ENCODE data around the gene VEPH1. TPM values are rescaled to one million over a fixed set of nuclear protein-coding genes. Genes with fewer than 3 reads are reported as not detected.

The VEPH1 gene
- polyA plus RNA-seq, 5 donors: 28.5 to 49.6 (median 43.5) TPM

DNA sequence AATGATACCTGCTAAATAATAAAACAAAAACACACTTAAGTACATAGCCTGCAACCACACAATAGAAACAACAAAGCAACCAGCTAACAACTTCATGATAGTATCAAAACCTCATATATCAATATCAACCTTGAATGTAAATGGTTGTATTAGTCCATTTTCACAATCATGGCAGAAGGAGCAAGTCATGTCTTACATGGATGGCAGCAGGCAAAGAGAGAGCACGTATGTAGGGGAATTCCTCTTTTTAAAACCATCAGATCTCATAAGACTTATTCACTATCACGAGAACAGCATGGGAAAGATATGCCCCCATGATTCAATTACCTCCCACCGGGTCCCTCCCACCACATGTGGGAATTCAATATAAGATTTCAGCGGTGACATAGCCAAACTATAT lies 111.1 kb downstream of the VEPH1 start:
- no peak for DNase-seq

DNA sequence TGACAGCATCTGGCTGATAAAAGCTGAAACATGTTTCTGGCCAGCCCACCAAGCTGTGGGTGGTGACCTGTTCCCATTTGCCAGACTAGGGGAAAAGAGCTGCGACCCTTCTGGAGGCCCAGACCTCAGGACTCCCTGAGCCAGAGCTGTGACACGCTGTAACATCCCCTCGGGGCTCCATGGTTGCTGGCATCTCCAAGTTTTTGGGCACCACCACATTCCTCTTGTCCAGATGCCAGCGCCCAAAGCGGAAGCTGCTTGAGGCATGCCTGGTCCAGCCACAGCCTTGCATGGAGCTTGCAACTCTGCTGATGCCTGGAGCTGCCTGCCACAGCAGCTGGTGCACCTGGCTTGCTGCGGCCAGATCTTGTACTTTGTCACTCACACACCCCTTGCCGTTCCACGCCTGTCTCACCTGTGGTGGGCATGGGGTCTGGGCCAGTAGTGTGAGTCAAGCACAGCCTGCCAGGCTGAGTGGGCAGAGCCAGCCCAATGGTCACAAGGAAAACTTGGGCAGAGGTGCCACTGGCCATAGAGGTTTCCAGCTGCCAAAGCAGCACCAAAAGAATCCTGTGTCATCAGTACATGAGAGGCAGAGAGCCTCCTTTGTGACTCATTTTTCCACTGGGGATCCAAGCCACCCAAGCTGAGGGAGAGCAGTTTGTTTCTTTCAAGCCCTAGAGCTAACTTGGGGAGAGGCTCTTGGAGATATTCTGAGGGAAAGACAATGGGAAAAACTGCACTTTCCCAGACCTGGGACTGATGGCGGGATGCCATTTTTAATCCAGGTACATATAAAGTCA lies 112.3 kb downstream of the VEPH1 start:
- no peak for DNase-seq

DNA sequence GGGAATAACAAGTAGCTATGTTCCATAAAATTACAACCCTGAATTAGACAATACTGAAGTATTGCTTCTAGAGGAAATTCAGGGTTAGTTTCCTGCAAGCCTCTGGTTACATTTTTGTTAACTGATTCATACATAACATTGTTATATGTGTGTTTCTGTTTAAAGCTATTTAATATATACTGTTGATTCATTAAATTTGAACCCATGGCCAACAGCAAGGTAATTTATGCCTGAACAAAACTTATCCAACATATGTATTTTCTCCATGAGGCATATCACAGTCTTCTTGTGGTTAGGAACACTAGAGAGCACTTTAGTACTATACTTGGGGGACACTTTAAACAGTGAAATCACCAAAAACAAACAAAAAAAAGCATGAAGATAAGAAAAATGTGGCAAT lies 114.2 kb downstream of the VEPH1 start:
- DNase-seq: no peak

DNA sequence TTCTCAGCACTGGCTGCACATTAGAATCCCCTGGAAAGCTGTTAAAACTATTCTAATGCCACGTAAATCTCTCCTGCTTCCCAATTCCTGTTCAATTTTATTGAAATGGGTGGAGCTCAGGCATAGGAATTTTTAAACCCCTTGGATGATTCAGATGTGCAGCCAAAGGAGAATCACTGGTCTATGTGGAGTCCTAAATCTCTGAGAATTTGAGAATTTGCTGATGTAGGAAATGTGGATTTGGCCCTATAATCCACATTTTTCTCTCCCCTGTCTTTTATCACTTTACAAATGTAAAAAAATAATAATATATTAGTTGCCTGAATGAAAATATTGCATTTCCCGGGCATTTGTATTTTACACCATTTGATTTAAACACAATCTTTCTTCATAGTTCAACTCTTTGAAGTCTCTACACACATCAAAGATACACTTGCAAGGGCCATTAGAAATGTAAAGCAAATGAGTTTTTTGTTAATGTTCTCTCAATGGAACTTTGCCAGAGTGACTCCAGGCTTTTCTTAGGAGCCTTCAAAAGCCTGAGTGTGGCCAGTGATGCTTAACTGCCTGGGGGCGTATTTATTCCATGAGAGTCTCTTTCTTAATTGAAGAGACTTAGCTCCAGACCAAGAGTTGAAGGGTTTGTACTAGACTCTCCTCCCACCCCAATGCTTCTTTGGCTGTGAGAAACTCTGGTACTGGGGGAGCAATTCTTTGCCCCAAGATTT lies 115.3 kb downstream of the VEPH1 start:
- DNase-seq: no peak

DNA sequence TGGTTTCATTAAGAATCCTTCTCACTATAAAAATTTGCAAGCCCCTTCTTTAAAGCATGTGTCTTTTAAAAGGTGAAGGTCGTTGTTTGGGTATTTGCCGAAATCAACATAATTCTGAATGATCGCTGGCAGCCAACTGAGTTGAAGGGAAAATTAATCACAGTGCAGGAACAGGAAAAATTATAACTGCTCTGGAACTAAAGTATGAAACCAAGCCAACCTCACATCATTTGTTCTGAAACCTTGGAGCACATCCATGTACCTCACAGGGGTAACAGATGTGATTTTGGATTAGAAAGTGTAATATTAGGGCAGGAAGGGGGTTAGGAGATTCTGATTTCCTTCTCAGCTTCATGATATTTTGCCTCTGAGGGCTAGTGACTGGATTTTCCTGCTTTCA lies 118.7 kb downstream of the VEPH1 start:
- no peak for DNase-seq

DNA sequence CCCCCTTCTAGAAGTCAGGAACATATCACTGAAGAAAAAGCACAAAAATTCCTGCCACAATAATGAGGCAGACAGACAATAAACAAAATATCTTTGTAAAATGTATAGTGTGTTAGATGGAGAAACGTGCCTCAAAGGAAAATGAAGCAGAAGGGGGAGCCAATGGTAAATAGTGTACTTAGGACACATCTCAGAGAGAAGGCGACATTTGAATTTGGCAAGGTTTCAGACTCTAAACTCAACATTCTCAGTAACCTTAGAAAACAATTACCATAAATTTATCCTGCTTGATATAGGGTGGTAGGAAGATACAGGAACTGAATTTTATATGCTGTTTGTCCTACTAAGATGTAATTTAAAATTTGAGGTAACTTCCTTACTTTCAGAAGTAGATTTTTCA lies 119.2 kb downstream of the VEPH1 start:
- no peak for DNase-seq

DNA sequence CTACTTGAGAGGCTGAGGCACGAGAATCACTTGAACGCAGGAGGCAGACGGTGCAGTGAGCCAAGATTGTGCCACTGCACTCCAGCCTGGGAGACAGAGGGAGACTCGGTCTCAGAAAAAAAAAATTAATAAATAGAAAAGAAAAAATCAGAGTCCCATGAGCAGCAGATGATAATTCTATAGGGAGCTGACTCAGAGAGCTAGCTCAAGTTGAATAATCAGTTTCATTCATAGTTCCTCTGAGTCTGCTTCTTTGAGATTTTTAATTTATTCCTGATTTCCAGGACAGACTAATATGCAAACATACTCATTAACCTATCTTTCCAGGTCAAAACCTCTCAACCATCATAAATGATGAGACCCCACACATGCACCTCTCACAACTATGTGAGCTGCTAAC lies 121.6 kb downstream of the VEPH1 start:
- DNase-seq: no peak

DNA sequence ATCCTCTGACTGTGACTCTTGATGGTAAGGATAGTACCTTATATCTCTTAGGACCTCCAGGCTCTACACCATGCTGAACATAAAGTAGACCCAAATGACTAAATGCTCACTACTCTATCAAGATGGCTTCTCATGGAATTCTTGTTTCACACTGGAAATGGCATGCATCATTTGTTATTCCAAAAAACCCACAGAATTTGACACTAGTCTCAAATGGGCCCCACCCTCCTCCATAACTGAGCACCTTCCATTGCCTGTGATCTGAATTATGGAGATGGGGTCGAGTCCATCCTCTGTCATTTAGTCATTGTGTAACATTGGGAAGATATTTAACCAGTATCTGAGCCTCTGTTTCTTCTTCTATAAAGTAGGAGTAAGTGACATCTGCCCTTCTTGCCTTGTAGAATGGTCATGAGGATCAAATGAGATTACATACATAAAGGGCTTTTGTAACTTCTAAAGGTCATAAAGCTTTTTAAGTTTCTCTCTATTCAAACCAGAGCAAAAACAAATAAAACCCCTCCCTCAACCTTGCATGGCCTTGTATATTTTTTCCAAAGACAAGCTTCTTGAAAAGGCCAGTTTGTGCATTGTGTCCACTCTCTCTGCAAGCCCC lies 123.6 kb downstream of the VEPH1 start:
- no peak for DNase-seq

DNA sequence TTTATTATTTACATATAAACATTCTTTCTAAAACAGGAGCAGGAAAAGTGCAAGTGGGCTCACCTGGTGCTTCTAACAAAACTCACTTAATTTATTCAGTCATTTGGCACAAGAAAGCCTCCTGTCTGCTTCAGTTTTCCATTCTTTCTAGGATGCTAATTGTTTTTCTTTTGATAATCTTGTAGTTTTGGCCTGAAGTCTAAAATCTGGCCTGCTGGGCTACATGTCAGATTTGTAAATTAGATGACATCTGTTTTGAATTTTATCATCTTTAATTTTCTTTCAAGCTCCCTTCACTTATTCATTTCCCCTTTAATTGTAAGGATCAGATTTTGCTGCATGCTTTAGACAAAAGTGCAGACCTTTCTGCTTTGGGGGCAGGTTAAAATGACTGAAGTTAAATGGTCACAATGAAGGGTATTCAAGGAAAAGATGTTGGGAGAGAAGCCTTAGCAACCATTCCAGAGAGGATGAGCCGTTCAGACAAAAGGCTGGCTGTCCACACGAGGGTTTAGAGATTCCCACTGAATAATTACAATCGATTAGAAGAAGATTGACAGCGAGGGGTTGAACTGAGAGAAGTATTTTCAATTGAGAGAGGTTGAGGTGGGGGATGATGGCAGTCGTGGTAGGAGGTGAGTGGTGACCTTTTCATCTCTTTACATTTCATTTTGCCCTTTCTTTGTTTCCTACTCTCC lies 126.5 kb downstream of the VEPH1 start:
- no peak for DNase-seq

DNA sequence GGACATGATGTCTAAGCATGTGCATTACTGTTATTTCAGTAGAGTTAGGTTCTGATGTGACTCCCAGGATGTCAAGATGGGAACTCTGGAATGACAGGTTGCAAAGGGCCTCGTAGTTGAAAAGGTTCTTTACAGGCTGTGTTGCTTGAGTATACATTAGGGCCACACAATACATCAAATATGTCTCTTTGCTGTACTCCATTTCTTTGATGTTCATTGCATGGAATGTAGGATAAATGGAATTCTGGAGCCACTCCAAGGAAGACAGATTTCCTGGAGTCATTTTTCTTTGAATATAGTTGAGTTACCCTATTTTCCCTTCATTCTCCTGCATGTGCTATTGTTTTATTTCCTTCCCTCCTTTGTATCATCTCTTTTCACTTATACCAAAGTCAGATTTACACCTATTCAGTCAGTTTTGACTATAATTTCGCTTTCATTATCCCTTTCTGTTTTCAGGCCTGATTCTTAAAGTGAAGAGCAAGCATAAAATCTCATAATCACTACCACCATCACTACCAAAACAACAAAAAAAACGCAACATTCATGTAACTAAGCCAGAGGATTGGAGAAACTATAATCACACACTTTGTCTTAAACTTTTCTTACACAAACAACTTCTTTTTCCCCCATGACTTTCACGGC lies 127.8 kb downstream of the VEPH1 start:
- no peak for DNase-seq

DNA sequence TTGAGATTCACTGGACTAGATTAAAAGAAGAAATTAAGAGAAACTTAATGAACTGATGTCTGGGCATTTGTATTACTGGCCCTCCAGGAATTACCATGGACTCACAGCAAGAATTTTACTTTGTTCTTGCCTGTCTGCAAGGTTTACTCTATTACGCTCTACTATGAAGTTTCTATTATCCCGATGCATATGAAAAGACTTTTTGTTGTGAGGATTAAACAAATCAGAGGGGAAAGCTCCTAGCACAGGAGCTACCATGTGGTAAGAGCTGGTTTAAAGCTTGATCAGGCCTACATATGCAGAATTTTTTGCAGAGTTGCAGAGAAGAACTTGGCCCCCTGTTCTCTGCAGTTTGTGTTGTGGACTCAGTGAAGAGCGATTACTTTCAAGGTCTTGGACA lies 128.3 kb downstream of the VEPH1 start:
- DNase-seq: no peak

DNA sequence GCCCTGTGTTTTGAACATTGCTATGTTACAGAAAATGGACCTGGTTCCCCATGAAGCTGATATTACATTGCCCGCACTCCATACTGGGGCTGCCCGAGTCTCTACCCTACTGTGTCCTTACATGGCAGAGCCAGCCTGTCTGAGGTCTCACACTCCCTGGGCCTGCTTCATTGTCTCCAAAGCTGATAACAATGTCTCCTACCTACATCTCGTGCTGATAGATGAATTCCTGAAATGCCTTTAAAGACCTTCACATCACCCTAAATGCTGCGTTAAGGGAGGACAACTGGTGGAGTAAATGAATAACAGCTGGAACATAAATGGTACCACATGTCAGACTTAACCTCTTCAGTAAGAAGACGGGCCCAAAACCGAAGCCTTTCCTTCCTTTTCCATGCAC lies 129.4 kb downstream of the VEPH1 start:
- no peak for DNase-seq

DNA sequence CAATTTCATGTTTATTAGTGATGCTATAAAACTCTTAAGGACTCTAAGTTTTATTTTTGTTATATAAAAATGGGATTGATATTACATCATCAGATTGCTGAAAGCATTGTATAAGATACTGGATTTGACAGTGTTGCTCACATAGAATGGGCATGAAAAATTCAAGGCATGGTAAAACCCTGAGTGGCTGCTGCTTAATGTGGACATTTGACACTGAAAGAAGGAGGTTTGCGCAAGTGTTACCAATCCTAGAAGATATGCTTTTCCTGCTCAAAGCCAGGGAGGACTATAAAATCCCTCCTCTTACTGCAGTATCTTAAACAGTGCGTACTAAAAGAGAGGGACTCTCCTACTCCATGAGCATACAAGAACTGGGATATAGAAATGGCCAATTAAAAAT lies 132.3 kb downstream of the VEPH1 start:
- no peak for DNase-seq

DNA sequence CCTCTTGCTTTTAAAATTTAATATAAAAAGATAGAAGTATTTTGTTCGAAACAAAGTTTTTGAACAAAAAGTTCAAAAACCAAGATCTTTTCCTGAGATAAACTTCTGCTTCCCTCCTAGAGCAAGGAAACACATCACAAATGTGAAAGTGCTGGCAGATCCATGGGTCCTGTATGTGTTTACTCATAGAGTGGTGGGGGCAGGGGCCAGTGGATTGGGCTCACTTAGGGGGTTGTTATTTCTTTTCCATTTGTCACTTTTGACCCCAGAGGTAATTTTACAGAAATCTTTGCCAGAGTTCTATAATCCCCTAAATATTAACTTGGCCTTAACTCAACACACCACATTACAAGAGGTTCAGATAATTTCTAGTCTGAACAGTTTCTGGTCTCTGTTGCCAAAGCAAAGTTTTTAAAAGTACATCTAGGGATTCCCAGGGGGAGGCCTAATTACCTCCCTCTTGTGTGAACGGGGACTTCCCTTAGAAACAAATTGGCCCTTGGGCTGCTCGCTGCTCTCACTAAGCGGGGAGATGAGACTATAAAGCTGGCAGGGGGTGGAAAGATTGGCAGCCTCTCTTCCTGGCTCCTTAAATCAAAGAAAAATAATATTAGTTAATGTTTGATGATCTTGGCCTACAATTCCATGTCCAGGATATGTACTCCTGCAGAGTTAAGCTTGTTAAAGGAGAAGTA lies 133.3 kb downstream of the VEPH1 start:
- DNase-seq: peak; percentile 60

DNA sequence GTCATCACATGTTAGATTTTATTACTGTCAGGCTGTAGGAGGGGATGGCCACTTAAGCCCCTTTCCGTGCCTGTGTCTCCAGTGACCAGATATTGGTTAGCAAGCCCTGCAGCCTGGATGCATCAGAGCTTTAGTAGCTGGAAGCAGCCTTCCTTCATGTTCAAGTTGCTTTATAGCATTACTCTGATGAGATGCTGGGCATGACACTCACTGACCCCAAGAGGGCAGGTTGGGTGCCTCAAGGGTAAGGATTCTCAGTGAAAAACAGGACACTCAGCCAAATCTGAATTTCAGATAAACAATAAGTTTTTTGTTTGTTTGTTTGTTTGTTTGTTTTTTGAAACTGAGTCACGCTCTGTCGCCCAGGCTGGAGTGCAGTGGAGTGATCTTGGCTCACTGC lies 135.0 kb downstream of the VEPH1 start:
- DNase-seq: no peak

DNA sequence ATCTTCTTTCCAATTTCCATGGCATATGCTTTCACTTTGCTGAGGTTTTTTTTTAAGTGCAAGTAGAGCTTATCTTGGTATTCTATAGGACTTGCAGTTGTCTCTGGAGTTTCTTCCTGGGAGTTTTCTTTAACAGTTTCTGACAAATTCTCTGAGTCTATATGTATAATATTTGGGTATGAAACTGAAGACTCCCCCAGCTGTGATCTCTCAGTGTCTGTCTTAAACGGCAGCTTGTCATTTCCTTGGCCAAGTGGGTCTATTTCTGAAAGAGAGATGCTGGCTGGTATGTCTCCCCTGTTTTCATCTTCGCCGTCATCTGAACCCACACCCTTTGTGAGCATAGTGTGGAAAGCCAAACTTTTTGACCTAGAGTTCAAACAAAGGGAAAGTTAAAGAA lies 139.8 kb downstream of the VEPH1 start:
- DNase-seq: no peak

DNA sequence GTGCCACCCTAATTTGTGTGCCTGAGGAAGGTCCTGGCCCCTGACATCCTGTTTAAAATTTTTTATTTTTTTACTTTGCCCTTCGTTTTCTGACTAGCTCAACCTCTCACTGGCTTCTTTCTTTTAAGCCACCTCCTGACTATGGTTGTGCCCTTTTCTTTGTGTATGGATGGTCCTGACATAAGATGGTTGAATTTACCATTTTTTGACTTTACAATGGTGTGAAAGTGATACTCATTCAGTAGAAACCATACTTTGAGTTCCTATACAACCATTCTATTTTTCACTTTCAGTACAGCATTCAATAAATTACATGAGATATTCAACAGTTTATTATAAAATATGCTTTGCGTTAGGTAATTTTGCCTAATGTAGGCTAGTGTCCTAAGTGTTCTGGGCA lies 140.9 kb downstream of the VEPH1 start:
- no peak for DNase-seq

DNA sequence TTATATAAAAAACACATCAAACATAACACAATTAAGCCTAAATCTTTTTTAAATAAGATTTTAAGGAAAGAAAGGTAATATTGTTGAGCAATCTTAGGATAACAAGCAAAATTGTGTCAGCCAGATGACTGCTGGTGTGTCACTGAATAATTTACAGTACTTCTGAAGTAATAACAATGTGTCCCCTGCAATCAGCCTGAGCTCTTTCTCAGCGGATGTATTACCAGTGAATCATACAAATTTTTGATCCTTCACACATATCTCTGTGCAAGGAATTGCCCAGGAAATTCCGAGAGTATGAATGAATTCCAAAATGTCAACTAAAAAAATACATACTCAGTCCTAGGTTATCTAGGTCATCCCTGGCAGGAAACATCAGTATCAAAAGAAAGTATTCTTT lies 143.2 kb downstream of the VEPH1 start:
- no peak for DNase-seq

DNA sequence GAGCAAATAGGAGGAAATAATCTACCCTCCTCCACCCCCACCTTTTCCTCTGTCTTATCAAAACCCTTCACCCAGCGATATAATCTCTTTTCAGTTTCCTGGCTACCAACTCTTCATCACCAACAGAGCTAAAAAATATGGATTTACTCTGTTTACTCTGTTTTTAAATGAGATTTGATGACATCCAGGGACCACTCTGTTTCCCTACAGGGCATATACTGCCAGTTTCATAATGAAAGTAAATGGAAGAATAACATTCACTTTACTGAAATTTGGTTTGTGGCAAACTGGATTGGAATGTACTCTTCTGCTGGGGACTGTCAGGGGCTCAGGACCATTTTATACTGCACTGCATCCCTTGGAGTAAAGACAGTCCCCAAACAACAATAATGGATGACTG lies 146.7 kb downstream of the VEPH1 start:
- DNase-seq: no peak

DNA sequence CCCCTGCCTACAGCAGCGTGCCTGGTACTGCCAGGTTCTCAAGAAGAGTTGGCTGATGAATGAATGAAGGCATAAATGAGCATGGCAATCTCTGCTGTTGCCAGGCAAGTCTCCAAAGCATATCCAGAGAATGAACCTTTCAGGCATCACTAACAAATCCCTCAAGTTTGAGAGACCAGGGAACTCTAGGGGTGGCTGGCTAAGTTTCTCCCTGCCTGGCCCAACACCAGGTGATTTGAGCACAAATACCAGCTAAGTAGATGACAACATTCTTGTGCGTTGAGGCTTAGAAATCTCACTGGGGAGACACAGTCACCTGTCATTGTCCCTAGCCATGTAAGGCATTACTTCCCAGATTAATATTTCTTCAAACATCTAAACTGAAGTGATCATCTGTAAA lies 147.9 kb downstream of the VEPH1 start:
- no peak for DNase-seq

DNA sequence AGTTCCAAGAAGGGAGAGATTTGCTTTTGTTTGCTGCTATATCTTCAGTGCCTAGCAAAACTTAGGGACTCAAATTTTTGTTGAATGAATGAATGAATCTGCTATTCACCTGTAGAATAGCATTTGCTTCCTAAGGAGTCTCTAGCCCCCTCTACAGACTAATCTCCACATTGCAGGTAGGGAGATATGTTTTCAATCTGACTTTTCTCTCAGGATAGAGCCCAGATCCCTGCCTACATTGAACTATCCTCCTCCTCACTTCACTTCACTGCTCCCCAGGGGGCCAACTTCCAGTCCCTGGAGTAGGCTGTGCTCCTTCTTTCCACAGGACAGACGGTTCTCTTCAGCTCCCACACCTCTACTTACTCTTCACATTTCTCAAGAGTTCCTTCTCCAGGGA lies 148.5 kb downstream of the VEPH1 start:
- DNase-seq: no peak
